ENCODE results near the gene GARS1. TPM values are rescaled to one million over a fixed set of nuclear protein-coding genes. Genes with fewer than 3 reads are reported as not detected.
A peak's percentile ranks its signal among the peaks of the same experiment; 100 is the strongest.

Gene GARS1
- total and polyA plus RNA-seq, 9 of the 15 experiments (the other 6 are each of a cell fraction or from before 2014, with no cell fraction given) = 142 to 769 (median 272) TPM

DNA sequence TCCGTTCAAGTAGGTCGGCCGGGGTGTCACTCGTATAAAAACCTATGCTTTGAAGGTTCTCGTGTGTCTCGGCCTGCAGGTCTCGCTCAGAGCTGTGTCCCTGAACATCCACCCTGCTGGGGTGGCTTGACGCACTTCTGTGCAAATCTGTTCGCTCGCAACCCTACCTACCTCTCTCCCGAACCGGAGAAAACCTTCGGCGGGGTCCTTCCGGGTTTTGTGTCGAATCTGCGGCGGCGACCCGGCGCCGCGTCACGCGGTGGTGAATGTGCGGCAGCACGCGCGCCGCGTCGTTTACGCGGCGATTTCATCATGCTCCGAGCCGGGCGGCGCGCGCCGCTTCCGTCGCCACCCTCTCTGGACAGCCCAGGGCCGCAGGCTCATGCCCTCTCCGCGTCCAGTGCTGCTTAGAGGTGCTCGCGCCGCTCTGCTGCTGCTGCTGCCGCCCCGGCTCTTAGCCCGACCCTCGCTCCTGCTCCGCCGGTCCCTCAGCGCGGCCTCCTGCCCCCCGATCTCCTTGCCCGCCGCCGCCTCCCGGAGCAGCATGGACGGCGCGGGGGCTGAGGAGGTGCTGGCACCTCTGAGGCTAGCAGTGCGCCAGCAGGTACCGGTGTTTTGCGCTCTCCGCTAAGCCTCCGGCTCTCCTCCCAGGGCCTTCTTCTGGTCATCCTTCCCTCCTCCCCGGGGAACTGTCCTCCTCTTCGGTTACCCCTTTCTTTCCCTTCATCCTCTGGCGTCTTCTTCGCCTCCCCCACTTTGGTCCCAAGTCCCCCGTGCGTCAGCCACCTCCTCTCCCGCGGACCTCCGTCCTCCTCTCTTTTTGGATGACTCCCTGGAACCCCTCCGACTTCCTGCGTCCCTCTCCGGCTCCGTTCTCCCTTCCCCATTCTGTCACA lies at the start of gene GARS1 (continued):
- TF ChIP-seq, protein P1, sequence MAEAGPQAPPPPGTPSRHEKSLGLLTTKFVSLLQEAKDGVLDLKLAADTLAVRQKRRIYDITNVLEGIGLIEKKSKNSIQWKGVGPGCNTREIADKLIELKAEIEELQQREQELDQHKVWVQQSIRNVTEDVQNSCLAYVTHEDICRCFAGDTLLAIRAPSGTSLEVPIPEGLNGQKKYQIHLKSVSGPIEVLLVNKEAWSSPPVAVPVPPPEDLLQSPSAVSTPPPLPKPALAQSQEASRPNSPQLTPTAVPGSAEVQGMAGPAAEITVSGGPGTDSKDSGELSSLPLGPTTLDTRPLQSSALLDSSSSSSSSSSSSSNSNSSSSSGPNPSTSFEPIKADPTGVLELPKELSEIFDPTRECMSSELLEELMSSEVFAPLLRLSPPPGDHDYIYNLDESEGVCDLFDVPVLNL (CRISPR knock-in tag; IDR thresholded peaks at IDR 0.05; ENCODE audit: low read depth) = 0 out of 2 replicates have a peak, but pooled peaks have one; percentile 44
- TF ChIP-seq, protein P2, sequence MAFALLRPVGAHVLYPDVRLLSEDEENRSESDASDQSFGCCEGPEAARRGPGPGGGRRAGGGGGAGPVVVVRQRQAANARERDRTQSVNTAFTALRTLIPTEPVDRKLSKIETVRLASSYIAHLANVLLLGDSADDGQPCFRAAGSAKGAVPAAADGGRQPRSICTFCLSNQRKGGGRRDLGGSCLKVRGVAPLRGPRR (CRISPR knock-in tag; IDR thresholded peaks at IDR 0.05) = no peak
- no peak for TF ChIP-seq ZNF444 (CRISPR knock-in tag; IDR thresholded peaks at IDR 0.05)
- TF ChIP-seq, protein P3, sequence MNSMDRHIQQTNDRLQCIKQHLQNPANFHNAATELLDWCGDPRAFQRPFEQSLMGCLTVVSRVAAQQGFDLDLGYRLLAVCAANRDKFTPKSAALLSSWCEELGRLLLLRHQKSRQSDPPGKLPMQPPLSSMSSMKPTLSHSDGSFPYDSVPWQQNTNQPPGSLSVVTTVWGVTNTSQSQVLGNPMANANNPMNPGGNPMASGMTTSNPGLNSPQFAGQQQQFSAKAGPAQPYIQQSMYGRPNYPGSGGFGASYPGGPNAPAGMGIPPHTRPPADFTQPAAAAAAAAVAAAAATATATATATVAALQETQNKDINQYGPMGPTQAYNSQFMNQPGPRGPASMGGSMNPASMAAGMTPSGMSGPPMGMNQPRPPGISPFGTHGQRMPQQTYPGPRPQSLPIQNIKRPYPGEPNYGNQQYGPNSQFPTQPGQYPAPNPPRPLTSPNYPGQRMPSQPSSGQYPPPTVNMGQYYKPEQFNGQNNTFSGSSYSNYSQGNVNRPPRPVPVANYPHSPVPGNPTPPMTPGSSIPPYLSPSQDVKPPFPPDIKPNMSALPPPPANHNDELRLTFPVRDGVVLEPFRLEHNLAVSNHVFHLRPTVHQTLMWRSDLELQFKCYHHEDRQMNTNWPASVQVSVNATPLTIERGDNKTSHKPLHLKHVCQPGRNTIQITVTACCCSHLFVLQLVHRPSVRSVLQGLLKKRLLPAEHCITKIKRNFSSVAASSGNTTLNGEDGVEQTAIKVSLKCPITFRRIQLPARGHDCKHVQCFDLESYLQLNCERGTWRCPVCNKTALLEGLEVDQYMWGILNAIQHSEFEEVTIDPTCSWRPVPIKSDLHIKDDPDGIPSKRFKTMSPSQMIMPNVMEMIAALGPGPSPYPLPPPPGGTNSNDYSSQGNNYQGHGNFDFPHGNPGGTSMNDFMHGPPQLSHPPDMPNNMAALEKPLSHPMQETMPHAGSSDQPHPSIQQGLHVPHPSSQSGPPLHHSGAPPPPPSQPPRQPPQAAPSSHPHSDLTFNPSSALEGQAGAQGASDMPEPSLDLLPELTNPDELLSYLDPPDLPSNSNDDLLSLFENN (IDR thresholded peaks at IDR 0.05; ENCODE audit: low read depth in 2 of 2, low read length in 2 of 2) = no peak; a peak in 2 of 4 replicates
- no peak for TF ChIP-seq ADNP (tag; IDR thresholded peaks at IDR 0.05)
- TF ChIP-seq, protein P4, sequence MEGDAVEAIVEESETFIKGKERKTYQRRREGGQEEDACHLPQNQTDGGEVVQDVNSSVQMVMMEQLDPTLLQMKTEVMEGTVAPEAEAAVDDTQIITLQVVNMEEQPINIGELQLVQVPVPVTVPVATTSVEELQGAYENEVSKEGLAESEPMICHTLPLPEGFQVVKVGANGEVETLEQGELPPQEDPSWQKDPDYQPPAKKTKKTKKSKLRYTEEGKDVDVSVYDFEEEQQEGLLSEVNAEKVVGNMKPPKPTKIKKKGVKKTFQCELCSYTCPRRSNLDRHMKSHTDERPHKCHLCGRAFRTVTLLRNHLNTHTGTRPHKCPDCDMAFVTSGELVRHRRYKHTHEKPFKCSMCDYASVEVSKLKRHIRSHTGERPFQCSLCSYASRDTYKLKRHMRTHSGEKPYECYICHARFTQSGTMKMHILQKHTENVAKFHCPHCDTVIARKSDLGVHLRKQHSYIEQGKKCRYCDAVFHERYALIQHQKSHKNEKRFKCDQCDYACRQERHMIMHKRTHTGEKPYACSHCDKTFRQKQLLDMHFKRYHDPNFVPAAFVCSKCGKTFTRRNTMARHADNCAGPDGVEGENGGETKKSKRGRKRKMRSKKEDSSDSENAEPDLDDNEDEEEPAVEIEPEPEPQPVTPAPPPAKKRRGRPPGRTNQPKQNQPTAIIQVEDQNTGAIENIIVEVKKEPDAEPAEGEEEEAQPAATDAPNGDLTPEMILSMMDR (IDR thresholded peaks at IDR 0.05 in 2 of 3, conservative IDR thresholded peaks at IDR 0.05 in 1 of 3; ENCODE audit: insufficient read depth in 2 of 3, low read depth in 1 of 3, low read length in 3 of 3) = no peak
- TF ChIP-seq BHLHE40 (IDR thresholded peaks at IDR 0.05; ENCODE audit: low read length) = peak; percentile 91
- TF ChIP-seq, protein P5, sequence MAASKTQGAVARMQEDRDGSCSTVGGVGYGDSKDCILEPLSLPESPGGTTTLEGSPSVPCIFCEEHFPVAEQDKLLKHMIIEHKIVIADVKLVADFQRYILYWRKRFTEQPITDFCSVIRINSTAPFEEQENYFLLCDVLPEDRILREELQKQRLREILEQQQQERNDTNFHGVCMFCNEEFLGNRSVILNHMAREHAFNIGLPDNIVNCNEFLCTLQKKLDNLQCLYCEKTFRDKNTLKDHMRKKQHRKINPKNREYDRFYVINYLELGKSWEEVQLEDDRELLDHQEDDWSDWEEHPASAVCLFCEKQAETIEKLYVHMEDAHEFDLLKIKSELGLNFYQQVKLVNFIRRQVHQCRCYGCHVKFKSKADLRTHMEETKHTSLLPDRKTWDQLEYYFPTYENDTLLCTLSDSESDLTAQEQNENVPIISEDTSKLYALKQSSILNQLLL (CRISPR knock-in tag; IDR thresholded peaks at IDR 0.05; ENCODE audit: borderline replicate concordance) = no peak
